CD14-positive monocyte (primary cell): ENCODE data around the gene FBXO34. TPM values are rescaled to one million over a fixed set of nuclear protein-coding genes. Genes with fewer than 3 reads are reported as not detected.
"Not testable (repeated sequence)": the region's sequence is repeated elsewhere in the genome, so short reads cannot be mapped to it uniquely, and the experiment has no call there.

Experiments used
- DNase-seq, 3 donors: peaks; one replicate each; pipeline ENCODE4 v3.0.0-alpha.2; 2011 to 2022
- H2AFZ ChIP-seq: 2 replicates; pipeline ENCODE4 v1.6.0; 2012; ENCODE audit warnings: mild to moderate bottlenecking, low read depth, low read length, inconsistent platforms; ENCODE audit not compliant: insufficient read depth, poor library complexity, severe bottlenecking
- H3K27ac ChIP-seq, 2 donors: 1 replicate in 1 of 2; 2 replicates in 1 of 2; pipeline ENCODE4 v1.5.1; 2012 to 2013; ENCODE audit warnings: low read length in 2 of 2, control low read depth in 1 of 2, inconsistent platforms in 1 of 2, low read depth in 1 of 2, mild to moderate bottlenecking in 1 of 2
- H3K27me3 ChIP-seq, 2 donors: one replicate each; pipeline versions ENCODE4 v1.6.0 to v1.6.1; 2011 to 2013; ENCODE audit warnings: low read length in 2 of 2; ENCODE audit not compliant: control insufficient read depth in 2 of 2, insufficient read depth in 2 of 2
- H3K36me3 ChIP-seq, 2 donors: replicated peaks in 1 of 2; 1 replicate in 1 of 2; 2 replicates in 1 of 2; pipeline versions ENCODE4 v1.5.1 to v1.6.1; 2012 to 2013; ENCODE audit warnings: low read length in 2 of 2, control low read depth in 1 of 2, inconsistent platforms in 1 of 2, mild to moderate bottlenecking in 1 of 2; ENCODE audit not compliant: insufficient read depth in 2 of 2, control insufficient read depth in 1 of 2
- H3K4me1 ChIP-seq, 2 donors: 1 replicate in 1 of 2; 2 replicates in 1 of 2; pipeline versions ENCODE4 v1.5.1 to v1.6.1; 2012 to 2013; ENCODE audit warnings: low read length in 2 of 2, control low read depth in 1 of 2, inconsistent platforms in 1 of 2, mild to moderate bottlenecking in 1 of 2, moderate library complexity in 1 of 2; ENCODE audit not compliant: insufficient read depth in 2 of 2, control insufficient read depth in 1 of 2
- H3K4me2 ChIP-seq: replicated peaks from 2 replicates; pipeline ENCODE3; 2012; ENCODE audit warnings: low read length, moderate library complexity, mild to moderate bottlenecking; ENCODE audit not compliant: poor library complexity, severe bottlenecking; ENCODE audit errors: extremely low read depth
- H3K4me3 ChIP-seq, 3 experiments: fragments of 200-600 bp in 1 of 3; sonication (generic) in 1 of 3; replicated peaks in 1 of 3; 1 replicate in 2 of 3; 2 replicates in 1 of 3; pipeline ENCODE4 v1.5.1; 2011 to 2013; ENCODE audit warnings: low read length in 3 of 3, mild to moderate bottlenecking in 3 of 3, control low read depth in 2 of 3, low read depth in 2 of 3, inconsistent platforms in 1 of 3, moderate library complexity in 1 of 3
- H3K79me2 ChIP-seq: 2 replicates; pipeline ENCODE4 v1.6.0; 2012; ENCODE audit warnings: mild to moderate bottlenecking, control low read depth, inconsistent platforms, low read length, moderate library complexity; ENCODE audit not compliant: insufficient read depth
- H3K9ac ChIP-seq: 2 replicates; pipeline ENCODE4 v1.6.0; 2017; ENCODE audit warnings: low read length, mild to moderate bottlenecking; ENCODE audit not compliant: insufficient read depth, poor library complexity, severe bottlenecking
- H3K9me3 ChIP-seq, 2 donors: replicated peaks in 1 of 2; 1 replicate in 1 of 2; 2 replicates in 1 of 2; pipeline versions ENCODE4 v1.5.1 to v1.6.1; 2012 to 2013; ENCODE audit warnings: low read length in 2 of 2, control low read depth in 1 of 2; ENCODE audit not compliant: control insufficient read depth in 1 of 2, insufficient read depth in 1 of 2
- H4K20me1 ChIP-seq: 2 replicates; pipeline ENCODE4 v1.6.0; 2012; ENCODE audit warnings: mild to moderate bottlenecking, low read length, control low read depth, moderate library complexity; ENCODE audit not compliant: insufficient read depth
- H3K27ac Mint-ChIP-seq, 7 donors: one replicate each; pipeline ENCODE4 v1.8.0; 2020; ENCODE audit warnings: mild to moderate bottlenecking in 7 of 7, mixed read lengths in 7 of 7, moderate library complexity in 6 of 7, inconsistent platforms in 2 of 7
- H3K27me3 Mint-ChIP-seq, 3 donors: one replicate each; pipeline ENCODE4 v1.8.0; 2021 to 2022; ENCODE audit warnings: low read depth in 3 of 3, mild to moderate bottlenecking in 3 of 3, mixed read lengths in 3 of 3, moderate library complexity in 3 of 3, inconsistent platforms in 1 of 3
- H3K36me3 Mint-ChIP-seq, 2 donors: one replicate each; pipeline ENCODE4 v1.8.0; 2020; ENCODE audit warnings: mixed read lengths in 2 of 2, inconsistent platforms in 1 of 2, mild to moderate bottlenecking in 1 of 2
- H3K4me1 Mint-ChIP-seq: one replicate; pipeline ENCODE4 v1.8.0; 2020; ENCODE audit warnings: mild to moderate bottlenecking, mixed read lengths
- H3K4me3 Mint-ChIP-seq, 2 donors: one replicate each; pipeline ENCODE4 v1.8.0; 2020; ENCODE audit warnings: mild to moderate bottlenecking in 2 of 2, mixed read lengths in 2 of 2, moderate library complexity in 1 of 2
- H3K9me3 Mint-ChIP-seq, 7 donors: one replicate each; pipeline ENCODE4 v1.8.0; 2020 to 2022; ENCODE audit warnings: mixed read lengths in 7 of 7, mild to moderate bottlenecking in 6 of 7, moderate library complexity in 6 of 7, inconsistent platforms in 2 of 7
- CTCF ChIP-seq: fragments of 200-600 bp; IDR thresholded peaks from one replicate; pipeline ENCODE4 v1.8.0; 2022; ENCODE audit warnings: antibody characterized with exemption, mild to moderate bottlenecking
- WGBS: methylation state at CpG from one replicate; pipeline ENCODE4 v1.1.5; 2013; ENCODE audit warnings: missing lambda C conversion rate; ENCODE audit not compliant: insufficient coverage; 5-methylcytosine and 5-hydroxymethylcytosine counted together
- intact Hi-C, 2 donors: fragments of 100-400 bp; cut with micrococcal nuclease; formaldehyde crosslinking; loops; one replicate each; pipeline versions ENCODE4 v1.15.0 to v1.15.1; 2023
- polyA plus RNA-seq, 3 donors: library from polyadenylated mRNA; depleted of rRNA in 1 of 3; unstranded in 2 of 3; stranded (reverse) in 1 of 3; fragments of 300-500 nt in 2 of 3; fragments of >200 nt in 1 of 3; fragmentation: Illumina TruSeq in 2 of 3; gene quantifications; 1 replicate in 2 of 3; 2 replicates in 1 of 3; pipeline ENCODE4 v1.2.3, GENCODE V29; 2012 to 2021

Gene FBXO34
- polyA plus RNA-seq, 3 donors: 10.3 to 18.1 (median 17.3) TPM

- H3K4me2 ChIP-seq: no peak overlapping the region
- Mint-ChIP-seq H3K9me3 (no peaks in the 10 kb centered on the region), H3K36me3 (no peaks in the 10 kb centered on the region), H3K4me3 (no peak overlapping the region), H3K27me3 (no peaks in the 10 kb centered on the region), H3K27ac (peak overlapping the region in 1 of 7 donors; percentile 35), H3K4me1 (peaks cover 24% of the 10 kb centered on the region)
- no CpG with 5 or more reads among the region's 2 CpGs for WGBS
- H2AFZ ChIP-seq: no peak overlapping the region
- intact Hi-C loops: no loop called here
- no peaks in the 10 kb centered on the region for H3K36me3 ChIP-seq
- no peak overlapping the region for H3K4me3 ChIP-seq
- peaks cover 0 to 10% of the 10 kb centered on the region in 2 donors for H3K4me1 ChIP-seq
- H3K9me3 ChIP-seq: no peaks in the 10 kb centered on the region
- no peak for TF ChIP-seq CTCF
- H3K9ac ChIP-seq: no peak overlapping the region
- no peaks in the 10 kb centered on the region for H3K27me3 ChIP-seq
- peak overlapping the region in 1 of 2 donors; percentile 48 for H3K27ac ChIP-seq
- peaks cover 93% of the 10 kb centered on the region for H3K79me2 ChIP-seq
- DNase-seq: no peak
- H4K20me1 ChIP-seq: peaks cover 74% of the 10 kb centered on the region
Observed at GRCh38 chr14:55341781-55342180, 70.6 kb downstream of the FBXO34 start.

GRCh38 chr14:55344582-55345163, 73.5 kb downstream of the FBXO34 start:
- DNase-seq, H3K4me3 ChIP-seq, H3K27me3 Mint-ChIP-seq, H3K4me2 ChIP-seq, intact Hi-C loops, H3K9me3 ChIP-seq, H2AFZ ChIP-seq, H3K36me3 ChIP-seq, H3K9ac ChIP-seq, H3K4me3 Mint-ChIP-seq, H3K36me3 Mint-ChIP-seq, H3K4me1 ChIP-seq, H3K27me3 ChIP-seq, H3K27ac ChIP-seq, H3K9me3 Mint-ChIP-seq: not testable (repeated sequence)
- Histone ChIP-seq H3K79me2 (peaks cover 95% of the 10 kb centered on the region), H4K20me1 (peaks cover 95% of the 10 kb centered on the region)
- H3K4me1 Mint-ChIP-seq: peaks cover 29% of the 10 kb centered on the region
- WGBS: no CpG with 5 or more reads among the region's 6 CpGs
- peak overlapping the region in 3 of 7 donors; percentile 3 to 65 (median 24) for H3K27ac Mint-ChIP-seq
